ENCODE measurements around the gene PDE1A. TPM values are rescaled to one million over a fixed set of nuclear protein-coding genes. Genes with fewer than 3 reads are reported as not detected.

Gene PDE1A
- total and polyA plus RNA-seq, 2 of the 4 experiments (the other 2 are of a cell fraction): 0.24 to 0.90 TPM

DNA sequence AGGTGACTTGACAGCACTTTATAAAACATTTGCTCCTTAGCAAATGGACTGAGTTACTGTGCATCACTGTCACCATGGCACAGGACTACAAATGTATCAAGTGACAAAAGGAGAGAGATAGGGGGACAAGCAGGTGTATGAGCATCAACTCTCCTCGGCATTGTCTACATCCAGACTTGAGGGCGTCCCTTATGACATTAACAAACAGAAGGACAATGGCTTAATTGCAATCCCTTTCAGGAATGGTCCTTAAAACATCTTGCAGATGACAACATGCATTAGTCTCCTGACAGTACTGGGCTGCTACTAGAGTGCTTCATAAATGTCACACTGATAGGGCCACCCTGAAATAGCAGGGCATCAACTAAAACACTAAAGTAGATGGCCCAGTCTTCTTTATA, 198.8 kb downstream of the PDE1A start:
- intact Hi-C loops (cut with micrococcal nuclease) (no loop called here), in situ Hi-C loops (cut with MboI; ENCODE audit: low sequenced_read_pairs) (no loop called here), dilution Hi-C loops (cut with HindIII; ENCODE audit: low sequenced_read_pairs, unreplicated experiment) (no loop called here)
- H2BK120ac ChIP-seq (ENCODE audit: low read depth, low read length): no peak overlapping the region
- no peak overlapping the region for H2AFZ ChIP-seq (replicated peaks; ENCODE audit: low read length, poor library complexity)
- BruUV-seq (replicated peaks): no TSS peak
- 80% methylated on average over 2 of the region's 2 CpGs; no CpG with 5 or more reads in 1 of the 2 experiments for WGBS, 2 experiments (ENCODE audit: extremely low coverage in 2 of 2, insufficient read length in 1 of 2)
- TF ChIP-seq POLR2A (IDR thresholded peaks at IDR 0.05; ENCODE audit: low read depth, low read length) (no peak), BHLHE40 (IDR thresholded peaks at IDR 0.05; ENCODE audit: low read depth, low read length) (no peak), SMC3 (IDR thresholded peaks at IDR 0.05; ENCODE audit: low read depth, low read length) (no peak), FOS (IDR thresholded peaks at IDR 0.05; ENCODE audit: low read depth, low read length) (no peak), MXI1 (IDR thresholded peaks at IDR 0.05; ENCODE audit: borderline replicate concordance, low read depth, low read length) (no peak), MAZ (IDR thresholded peaks at IDR 0.05; ENCODE audit: borderline replicate concordance, low read depth, low read length) (no peak), RCOR1 (IDR thresholded peaks at IDR 0.05; ENCODE audit: insufficient replicate concordance, low read length) (no peak), RAD21 (IDR thresholded peaks at IDR 0.05; ENCODE audit: low read length) (no peak), CEBPB (IDR thresholded peaks at IDR 0.05; ENCODE audit: low read depth, low read length) (no peak), CHD1 (IDR thresholded peaks at IDR 0.05; ENCODE audit: low read depth, low read length) (no peak), MAFK (IDR thresholded peaks at IDR 0.05; ENCODE audit: low read depth, low read length) (no peak), NFE2L2 (IDR thresholded peaks at IDR 0.05; ENCODE audit: low read depth, low read length) (no peak), RFX5 (IDR thresholded peaks at IDR 0.05; ENCODE audit: low read depth, low read length) (no peak)
- TF ChIP-seq, protein P1, sequence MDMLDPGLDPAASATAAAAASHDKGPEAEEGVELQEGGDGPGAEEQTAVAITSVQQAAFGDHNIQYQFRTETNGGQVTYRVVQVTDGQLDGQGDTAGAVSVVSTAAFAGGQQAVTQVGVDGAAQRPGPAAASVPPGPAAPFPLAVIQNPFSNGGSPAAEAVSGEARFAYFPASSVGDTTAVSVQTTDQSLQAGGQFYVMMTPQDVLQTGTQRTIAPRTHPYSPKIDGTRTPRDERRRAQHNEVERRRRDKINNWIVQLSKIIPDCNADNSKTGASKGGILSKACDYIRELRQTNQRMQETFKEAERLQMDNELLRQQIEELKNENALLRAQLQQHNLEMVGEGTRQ (IDR thresholded peaks at IDR 0.05; ENCODE audit: low read depth, low read length): no peak
- TF ChIP-seq, protein P2, sequence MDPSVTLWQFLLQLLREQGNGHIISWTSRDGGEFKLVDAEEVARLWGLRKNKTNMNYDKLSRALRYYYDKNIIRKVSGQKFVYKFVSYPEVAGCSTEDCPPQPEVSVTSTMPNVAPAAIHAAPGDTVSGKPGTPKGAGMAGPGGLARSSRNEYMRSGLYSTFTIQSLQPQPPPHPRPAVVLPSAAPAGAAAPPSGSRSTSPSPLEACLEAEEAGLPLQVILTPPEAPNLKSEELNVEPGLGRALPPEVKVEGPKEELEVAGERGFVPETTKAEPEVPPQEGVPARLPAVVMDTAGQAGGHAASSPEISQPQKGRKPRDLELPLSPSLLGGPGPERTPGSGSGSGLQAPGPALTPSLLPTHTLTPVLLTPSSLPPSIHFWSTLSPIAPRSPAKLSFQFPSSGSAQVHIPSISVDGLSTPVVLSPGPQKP (IDR thresholded peaks at IDR 0.05; ENCODE audit: borderline replicate concordance, low read depth, low read length): no peak
- TF ChIP-seq, protein P3, sequence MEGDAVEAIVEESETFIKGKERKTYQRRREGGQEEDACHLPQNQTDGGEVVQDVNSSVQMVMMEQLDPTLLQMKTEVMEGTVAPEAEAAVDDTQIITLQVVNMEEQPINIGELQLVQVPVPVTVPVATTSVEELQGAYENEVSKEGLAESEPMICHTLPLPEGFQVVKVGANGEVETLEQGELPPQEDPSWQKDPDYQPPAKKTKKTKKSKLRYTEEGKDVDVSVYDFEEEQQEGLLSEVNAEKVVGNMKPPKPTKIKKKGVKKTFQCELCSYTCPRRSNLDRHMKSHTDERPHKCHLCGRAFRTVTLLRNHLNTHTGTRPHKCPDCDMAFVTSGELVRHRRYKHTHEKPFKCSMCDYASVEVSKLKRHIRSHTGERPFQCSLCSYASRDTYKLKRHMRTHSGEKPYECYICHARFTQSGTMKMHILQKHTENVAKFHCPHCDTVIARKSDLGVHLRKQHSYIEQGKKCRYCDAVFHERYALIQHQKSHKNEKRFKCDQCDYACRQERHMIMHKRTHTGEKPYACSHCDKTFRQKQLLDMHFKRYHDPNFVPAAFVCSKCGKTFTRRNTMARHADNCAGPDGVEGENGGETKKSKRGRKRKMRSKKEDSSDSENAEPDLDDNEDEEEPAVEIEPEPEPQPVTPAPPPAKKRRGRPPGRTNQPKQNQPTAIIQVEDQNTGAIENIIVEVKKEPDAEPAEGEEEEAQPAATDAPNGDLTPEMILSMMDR (conservative IDR thresholded peaks at IDR 0.05; ENCODE audit: low read depth, low read length): no peak
- DNase-seq: no peak
- no peak overlapping the region for H3K4ac ChIP-seq (ENCODE audit: low read depth, low read length)
- H3K4me3 ChIP-seq (ENCODE audit: insufficient read depth, low read depth, low read length): no peak overlapping the region
- CTCF ChIA-PET: interaction anchor here (0.6 kb wide), 1 partner anchor 1374 kb away, joined by 3 read pairs; no protein-coding TSS in a partner anchor
- no peaks in the 10 kb centered on the region for H3K79me1 ChIP-seq (ENCODE audit: low read depth in 1 of 2, low read length in 2 of 2)
- H3K9me3 ChIP-seq (ENCODE audit: control insufficient read depth, insufficient read depth, low read length): no peaks in the 10 kb centered on the region
- H3K9me1 ChIP-seq (ENCODE audit: insufficient read depth, low read length): no peaks in the 10 kb centered on the region
- H4K91ac ChIP-seq (ENCODE audit: insufficient read depth, low read depth, low read length): no peak overlapping the region
- H3K36me3 ChIP-seq (ENCODE audit: control insufficient read depth, insufficient read depth, low read length): no peaks in the 10 kb centered on the region
- H4K8ac ChIP-seq (ENCODE audit: low read depth in 2 of 2, low read length in 2 of 2): no peak overlapping the region
- H3K27ac ChIP-seq (ENCODE audit: insufficient read depth, low read length): no peak overlapping the region
- no peak overlapping the region; the same call in 1 of the 2 replicates for H4K5ac ChIP-seq (ENCODE audit: low read depth, low read length)
- no peaks in the 10 kb centered on the region for H4K20me1 ChIP-seq (ENCODE audit: insufficient read depth, low read length)
- H3K4me1 ChIP-seq (ENCODE audit: control insufficient read depth, insufficient read depth, low read length): peaks cover under 1% of the 10 kb centered on the region; the same call in 1 of the 2 replicates
- peak overlapping the region; percentile 64; the same call in 1 of the 2 replicates for H3K18ac ChIP-seq (ENCODE audit: low read depth, low read length)
- no peak for ATAC-seq (ENCODE audit: low read depth)
- no peak overlapping the region for H2BK5ac ChIP-seq (ENCODE audit: low read depth, low read length, poor library complexity, severe bottlenecking)
- H2BK20ac ChIP-seq (ENCODE audit: low read depth, low read length): no peak overlapping the region
- no peak overlapping the region for H3K4me2 ChIP-seq (ENCODE audit: low read depth, low read length)
- no peak overlapping the region for H2AK9ac ChIP-seq (replicated peaks; ENCODE audit: low read depth, low read length, poor library complexity)
- H3K27me3 ChIP-seq (ENCODE audit: control insufficient read depth, insufficient read depth, low read length): no peaks in the 10 kb centered on the region
- H2BK15ac ChIP-seq (ENCODE audit: low read depth, low read length): no peak overlapping the region
- no peak overlapping the region for H3K23ac ChIP-seq (ENCODE audit: low read depth, low read length)
- no peak overlapping the region for H3K14ac ChIP-seq (replicated peaks; ENCODE audit: low read depth, low read length)
- no peak overlapping the region for H3K56ac ChIP-seq (ENCODE audit: extremely low read depth, insufficient read depth, low read length)
- POLR2A ChIA-PET (ENCODE audit: unreplicated experiment): no interaction called here
- no peak overlapping the region for H2AK5ac ChIP-seq (ENCODE audit: low read depth, low read length)
- H3K9ac ChIP-seq (ENCODE audit: low read depth, low read length): no peak overlapping the region
